Hepatocyte (in vitro differentiated cells): ENCODE results near the gene NDFIP2. TPM values are rescaled to one million over a fixed set of nuclear protein-coding genes. Genes with fewer than 3 reads are reported as not detected.

ENCODE experiments used
- DNase-seq: peaks from one replicate; pipeline ENCODE4 v3.0.0-alpha.2; 2016; ENCODE audit warnings: low spot score
- H2AFZ ChIP-seq: fragments of 200-600 bp; sonication (generic); 2 replicates; pipeline ENCODE4 v1.6.0; 2016; ENCODE audit warnings: antibody characterized with exemption, mild to moderate bottlenecking
- H3K27ac ChIP-seq: fragments of 200-600 bp; sonication (generic); 2 replicates; pipeline ENCODE4 v1.5.1; 2016; ENCODE audit warnings: mild to moderate bottlenecking
- H3K27me3 ChIP-seq: fragments of 200-600 bp; sonication (generic); 2 replicates; pipeline ENCODE4 v1.6.1; 2016
- H3K36me3 ChIP-seq: fragments of 200-600 bp; sonication (generic); replicated peaks from 2 replicates; pipeline ENCODE4 v1.5.1; 2016; ENCODE audit warnings: low read depth; ENCODE audit not compliant: insufficient read depth
- H3K4me1 ChIP-seq: fragments of 200-600 bp; sonication (generic); 2 replicates; pipeline ENCODE4 v1.5.1; 2016; ENCODE audit warnings: mild to moderate bottlenecking, moderate library complexity; ENCODE audit not compliant: insufficient read depth
- H3K4me2 ChIP-seq: fragments of 200-600 bp; sonication (generic); 2 replicates; pipeline ENCODE4 v1.6.0; 2016
- H3K4me3 ChIP-seq: fragments of 200-600 bp; sonication (generic); 2 replicates; pipeline ENCODE4 v1.5.1; 2016; ENCODE audit warnings: mild to moderate bottlenecking
- H3K79me2 ChIP-seq: fragments of 200-600 bp; sonication (generic); 2 replicates; pipeline ENCODE4 v1.6.0; 2017; ENCODE audit warnings: mild to moderate bottlenecking
- H3K9me2 ChIP-seq: fragments of 200-600 bp; sonication (generic); replicated peaks from 2 replicates; pipeline ENCODE4 v1.6.0; 2017; ENCODE audit warnings: mild to moderate bottlenecking; ENCODE audit not compliant: insufficient read depth
- H3K9me3 ChIP-seq: fragments of 200-600 bp; sonication (generic); 2 replicates; pipeline ENCODE4 v1.5.1; 2016; ENCODE audit warnings: low read depth, mild to moderate bottlenecking
- H4K20me1 ChIP-seq: fragments of 200-600 bp; sonication (generic); 2 replicates; pipeline ENCODE4 v1.6.0; 2016; ENCODE audit warnings: mild to moderate bottlenecking; ENCODE audit not compliant: insufficient read depth, poor library complexity, severe bottlenecking
- CTCF ChIP-seq: fragments of 200-600 bp; sonication (generic); IDR thresholded peaks from 2 replicates; pipeline ENCODE4 v1.5.1; 2016; ENCODE audit warnings: antibody characterized with exemption, mild to moderate bottlenecking; ENCODE audit not compliant: poor library complexity
- EZH2 ChIP-seq: fragments of 200-600 bp; sonication (generic); IDR thresholded peaks from 2 replicates; pipeline ENCODE4 v1.6.1; 2016; ENCODE audit warnings: antibody characterized with exemption, mild to moderate bottlenecking, borderline replicate concordance
- EZH2phosphoT487 ChIP-seq: fragments of 200-600 bp; sonication (generic); IDR thresholded peaks from one replicate; pipeline ENCODE4 v1.6.1; 2018; ENCODE audit warnings: antibody characterized with exemption, mild to moderate bottlenecking, low read depth, moderate library complexity; ENCODE audit not compliant: unreplicated experiment, severe bottlenecking
- WGBS: methylation state at CpG from one replicate; pipeline ENCODE4 v1.1.6; 2016; ENCODE audit warnings: low lambda C conversion rate; ENCODE audit errors: missing lambda C conversion rate; 5-methylcytosine and 5-hydroxymethylcytosine counted together
- polyA plus RNA-seq: library from polyadenylated mRNA; unstranded; fragments of >200 nt; fragmentation: Nextera tagmentation; extraction: Ambion mirVana; gene quantifications from 2 replicates; pipeline ENCODE4 v1.2.1, GENCODE V29; 2016
- total RNA-seq: library from RNA; depleted of rRNA; stranded (reverse); fragments of >200 nt; gene quantifications from 2 replicates; pipeline ENCODE4 v1.2.3, GENCODE V29; 2014

Gene NDFIP2
- total and polyA plus RNA-seq, 2 experiments from 2014 or later, result 54.4 to 80.2 TPM

- H3K4me1 ChIP-seq, result no peaks in the 10 kb centered on the region
- peaks cover 32% of the 10 kb centered on the region for H3K79me2 ChIP-seq
- no peaks in the 10 kb centered on the region for H3K27me3 ChIP-seq
- TF ChIP-seq CTCF, result no peak
- no peak for TF ChIP-seq EZH2
- no peak for TF ChIP-seq EZH2phosphoT487
- H3K4me3 ChIP-seq, result no peak overlapping the region
- no peak for DNase-seq
- no peak overlapping the region for H3K4me2 ChIP-seq
- 79% methylated on average over 5 of the region's 5 CpGs for WGBS
- no peak overlapping the region for H2AFZ ChIP-seq
- H3K9me2 ChIP-seq, result no peaks in the 10 kb centered on the region
- H4K20me1 ChIP-seq, result peaks cover 3% of the 10 kb centered on the region
- H3K27ac ChIP-seq, result no peak overlapping the region
- H3K36me3 ChIP-seq, result no peaks in the 10 kb centered on the region
- no peaks in the 10 kb centered on the region for H3K9me3 ChIP-seq
Observed at GRCh38 chr13:79527698-79528097, 46.7 kb downstream of the NDFIP2 start.

- Histone ChIP-seq H4K20me1 (peaks cover 3% of the 10 kb centered on the region), H3K9me3 (no peaks in the 10 kb centered on the region), H3K9me2 (no peaks in the 10 kb centered on the region), H2AFZ (no peak overlapping the region), H3K4me3 (no peak overlapping the region), H3K27ac (peak overlapping the region; percentile 4), H3K4me2 (no peak overlapping the region), H3K36me3 (no peaks in the 10 kb centered on the region), H3K27me3 (no peaks in the 10 kb centered on the region), H3K4me1 (no peaks in the 10 kb centered on the region), H3K79me2 (peaks cover 38% of the 10 kb centered on the region)
- DNase-seq, result no peak
- 85% methylated on average over 4 of the region's 4 CpGs for WGBS
- TF ChIP-seq EZH2phosphoT487 (no peak), EZH2 (no peak), CTCF (no peak)
Observed at GRCh38 chr13:79528356-79528755, 47.4 kb downstream of the NDFIP2 start.

- Histone ChIP-seq H3K9me3 (no peaks in the 10 kb centered on the region), H3K36me3 (no peaks in the 10 kb centered on the region), H3K4me2 (no peak overlapping the region), H3K27ac (peak overlapping the region; percentile 4), H4K20me1 (peaks cover 3% of the 10 kb centered on the region), H3K9me2 (no peaks in the 10 kb centered on the region), H3K27me3 (no peaks in the 10 kb centered on the region), H3K4me1 (no peaks in the 10 kb centered on the region), H3K79me2 (peaks cover 39% of the 10 kb centered on the region), H3K4me3 (no peak overlapping the region), H2AFZ (no peak overlapping the region)
- peak; percentile 6 for DNase-seq
- no peak for TF ChIP-seq CTCF
- no peak for TF ChIP-seq EZH2
- no peak for TF ChIP-seq EZH2phosphoT487
- WGBS, result 63% methylated on average over 2 of the region's 2 CpGs
Observed at GRCh38 chr13:79528759-79529191, 47.8 kb downstream of the NDFIP2 start.

- no peaks in the 10 kb centered on the region for H3K9me2 ChIP-seq
- H2AFZ ChIP-seq, result no peak overlapping the region
- H3K4me2 ChIP-seq, result no peak overlapping the region
- peaks cover 46% of the 10 kb centered on the region for H3K79me2 ChIP-seq
- TF ChIP-seq EZH2 (no peak), EZH2phosphoT487 (no peak), CTCF (no peak)
- DNase-seq, result no peak
- H4K20me1 ChIP-seq, result peaks cover 3% of the 10 kb centered on the region
- no peaks in the 10 kb centered on the region for H3K9me3 ChIP-seq
- H3K36me3 ChIP-seq, result no peaks in the 10 kb centered on the region
- no peaks in the 10 kb centered on the region for H3K4me1 ChIP-seq
- 98% methylated on average over 4 of the region's 4 CpGs for WGBS
- no peak overlapping the region for H3K4me3 ChIP-seq
- no peak overlapping the region for H3K27ac ChIP-seq
- H3K27me3 ChIP-seq, result no peaks in the 10 kb centered on the region
Observed at GRCh38 chr13:79529817-79530216, 48.9 kb downstream of the NDFIP2 start.
